Left forelimb (tissue), 1 donor: ENCODE measurements around the gene NT5DC3.

ENCODE experiments used
- DNase-seq: peaks from one replicate; pipeline ENCODE4 v3.0.0-alpha.2; 2018; ENCODE audit warnings: low spot score

NT5DC3 gene

DNA sequence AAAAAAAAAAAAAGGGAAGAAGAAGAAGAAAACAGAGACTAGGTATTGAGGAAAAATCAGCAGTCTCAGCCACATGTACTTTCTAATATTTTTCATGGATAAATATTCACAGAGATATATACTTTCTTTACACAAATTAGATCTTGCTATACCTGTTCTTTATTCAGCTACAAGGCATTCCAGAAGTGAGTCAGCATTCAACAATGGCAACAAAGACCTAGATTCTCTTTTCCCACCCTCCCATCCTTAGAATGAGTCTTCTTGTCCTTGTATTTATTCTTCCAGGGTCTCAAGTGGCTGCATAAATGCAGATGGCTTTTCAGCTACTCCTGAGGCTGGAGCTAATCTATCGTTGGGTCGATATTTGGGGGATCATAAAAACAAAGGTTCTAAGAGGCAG, 93.0 kb downstream of the NT5DC3 start:
- no peak for DNase-seq

DNA sequence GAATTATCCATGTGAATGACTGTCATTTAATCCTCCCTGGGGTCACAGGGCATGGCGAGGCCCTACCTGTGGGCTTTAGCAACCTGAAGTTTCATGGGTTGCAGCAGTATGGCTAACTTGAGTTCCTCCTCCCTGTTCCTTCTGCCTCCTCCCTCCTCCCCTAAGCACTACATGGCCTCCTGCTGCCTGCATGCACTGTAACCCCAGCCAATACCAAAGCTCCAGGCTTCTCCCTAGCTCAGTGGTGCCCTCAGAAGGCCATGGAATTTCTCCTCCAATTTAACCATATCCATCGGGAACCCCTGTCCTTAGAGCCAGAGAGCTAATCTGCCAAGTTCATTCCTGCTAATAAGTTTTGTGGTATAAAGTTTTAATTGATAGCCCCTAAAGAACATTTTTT, 95.1 kb downstream of the NT5DC3 start:
- no peak for DNase-seq

DNA sequence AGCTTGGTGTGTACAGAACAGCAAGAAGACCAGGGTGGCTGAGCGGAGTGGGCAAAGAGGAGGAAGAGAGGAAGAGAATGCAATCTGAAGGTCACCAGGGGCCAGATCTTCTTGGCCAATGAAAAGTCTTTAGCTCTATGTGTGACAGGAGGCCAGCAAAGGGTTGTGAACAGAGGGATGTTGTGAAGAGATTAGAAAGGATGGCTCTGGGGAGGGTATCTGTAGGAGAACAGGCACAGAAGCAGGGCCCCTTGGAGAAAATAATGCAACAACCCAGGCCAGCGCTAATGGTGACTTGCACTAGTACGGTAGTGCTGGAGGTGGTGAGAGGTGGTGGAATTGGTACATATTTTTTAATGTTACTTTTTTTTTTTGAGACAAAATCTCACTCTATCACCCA, 97.2 kb downstream of the NT5DC3 start:
- no peak for DNase-seq

DNA sequence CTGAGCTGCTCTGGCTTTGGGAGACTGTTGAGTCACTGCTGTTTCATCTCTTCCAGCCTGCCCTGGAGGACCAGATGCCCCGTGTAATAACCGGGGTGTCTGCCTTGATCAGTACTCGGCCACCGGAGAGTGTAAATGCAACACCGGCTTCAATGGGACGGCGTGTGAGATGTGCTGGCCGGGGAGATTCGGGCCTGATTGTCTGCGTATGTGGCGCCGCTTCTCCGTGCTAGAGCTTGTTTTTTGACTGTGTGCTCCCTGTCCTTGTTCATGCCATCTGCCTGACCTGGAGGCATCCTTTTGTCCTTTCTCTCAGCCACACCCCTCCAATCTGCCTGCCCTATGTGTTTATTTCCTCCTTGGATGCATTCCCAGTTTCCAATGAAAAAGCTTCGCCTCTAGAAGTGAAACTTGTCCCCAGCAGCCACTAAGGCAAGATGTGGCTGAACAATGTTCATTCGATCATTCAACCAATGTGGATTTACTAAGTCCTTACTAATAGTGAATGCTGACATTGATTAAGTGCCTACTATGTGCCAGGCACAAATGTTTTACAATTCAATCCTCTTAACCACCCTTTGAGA, 98.6 kb downstream of the NT5DC3 start:
- DNase-seq, result no peak

DNA sequence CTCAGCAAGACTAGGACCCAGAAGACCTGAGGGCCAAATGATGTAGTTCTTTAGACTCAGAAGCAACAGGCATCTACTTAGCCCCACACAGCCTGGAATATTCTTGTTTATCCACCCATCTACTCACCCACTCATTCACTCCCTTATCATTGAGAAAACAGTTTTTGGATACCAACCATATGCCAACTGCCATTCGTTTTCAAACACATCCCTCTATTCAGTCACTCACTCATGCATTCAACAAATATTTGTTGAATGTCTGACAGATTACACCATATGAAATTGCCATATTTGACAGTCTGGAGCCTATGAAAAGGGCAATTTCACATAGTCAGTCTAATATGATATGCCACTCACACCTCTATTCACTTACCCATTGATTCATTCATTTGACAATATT, 103.2 kb downstream of the NT5DC3 start:
- no peak for DNase-seq

DNA sequence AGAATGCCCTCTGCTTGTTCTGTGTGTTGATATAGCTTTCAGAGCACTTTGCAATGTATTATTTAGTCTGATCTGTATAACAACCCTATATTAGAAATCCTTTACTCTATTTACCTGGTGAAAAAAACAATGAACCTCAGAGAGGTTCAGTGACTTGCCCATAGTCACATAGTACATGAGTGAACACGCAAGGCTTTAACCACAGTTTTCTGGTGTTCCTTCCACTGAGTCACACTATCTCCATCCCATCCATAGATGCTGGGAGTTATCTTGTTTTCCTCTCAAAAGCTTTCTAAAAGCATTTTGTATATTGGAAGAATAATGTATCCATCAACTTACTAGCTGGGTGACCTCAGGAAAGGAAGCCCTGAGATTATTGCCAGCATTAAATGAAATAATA, 104.5 kb downstream of the NT5DC3 start:
- DNase-seq, result no peak

DNA sequence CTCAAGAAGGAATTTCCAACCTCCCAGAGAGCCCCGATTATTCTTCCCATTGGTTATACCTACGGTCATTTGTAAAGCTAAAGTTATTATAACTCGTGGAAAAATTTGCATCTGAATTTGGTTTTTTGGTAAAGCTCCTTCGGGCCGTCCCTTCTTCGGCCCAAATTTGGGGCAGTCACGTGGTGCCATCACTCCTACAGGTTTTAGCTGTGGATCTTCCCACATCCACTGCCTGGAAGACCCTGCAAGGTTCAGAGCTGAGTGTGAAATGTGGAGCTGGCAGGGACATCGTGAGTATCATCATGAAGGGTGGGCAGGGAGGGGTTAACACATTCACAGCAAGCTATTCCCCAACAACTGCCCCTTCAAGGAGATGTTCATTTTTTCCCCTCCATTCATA, 105.7 kb downstream of the NT5DC3 start:
- DNase-seq, result no peak

DNA sequence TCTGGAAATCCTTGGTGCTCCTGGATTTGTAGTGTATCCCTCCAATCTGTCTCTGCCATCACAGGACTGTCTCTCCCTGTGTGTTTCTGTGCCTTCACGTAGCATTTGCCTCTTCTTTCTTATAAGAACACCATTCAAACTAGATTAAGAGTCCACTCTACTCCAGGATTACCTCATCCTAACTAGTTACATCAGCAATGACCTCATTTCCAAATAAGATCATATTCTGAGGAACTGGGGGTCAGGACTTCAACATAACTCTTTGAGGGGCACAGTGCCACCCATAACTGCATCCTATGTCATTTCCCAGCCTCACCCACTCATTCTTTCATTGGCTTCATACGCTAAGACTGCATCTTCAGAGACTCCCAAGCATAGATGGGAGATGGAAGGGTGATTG, 106.2 kb downstream of the NT5DC3 start:
- DNase-seq, result no peak

DNA sequence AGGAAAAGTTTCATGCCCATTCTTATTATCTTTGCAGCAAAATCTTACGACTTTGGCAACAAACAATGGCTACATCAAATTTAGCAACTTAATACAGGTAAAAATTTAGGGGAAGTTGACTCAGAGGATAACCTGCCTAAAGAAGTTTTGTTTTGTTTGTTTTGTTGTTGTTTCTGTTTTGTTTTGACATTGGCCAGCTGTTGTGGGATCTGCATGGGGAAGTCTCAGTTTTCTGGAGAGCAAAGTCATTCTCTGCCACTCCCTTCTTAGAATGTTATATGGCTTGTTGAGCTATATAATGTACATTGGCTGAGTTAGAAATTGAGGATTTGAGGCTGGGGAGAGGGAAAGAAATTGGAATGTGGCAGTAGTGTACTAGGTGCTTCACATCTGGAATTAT, 109.5 kb downstream of the NT5DC3 start:
- DNase-seq, result no peak

DNA sequence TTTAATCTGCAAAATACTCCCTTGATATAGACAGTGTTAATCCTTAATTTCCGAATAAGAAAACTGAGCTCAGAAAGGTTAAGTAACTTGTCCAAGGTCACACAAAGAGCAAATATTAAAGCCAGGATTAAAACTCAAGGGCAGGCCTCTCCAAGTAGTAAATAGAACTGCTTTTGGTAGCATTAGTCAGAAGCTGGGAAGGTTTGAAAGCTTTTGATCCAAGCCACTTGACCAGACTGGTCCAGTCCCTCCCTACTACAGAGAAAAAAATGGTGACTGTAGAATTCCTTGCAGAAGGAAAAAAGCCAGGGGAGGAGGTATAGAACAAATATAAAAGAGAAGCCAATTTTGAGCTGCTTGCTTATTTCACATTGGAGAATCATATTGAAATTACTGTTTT, 111.5 kb downstream of the NT5DC3 start:
- no peak for DNase-seq

DNA sequence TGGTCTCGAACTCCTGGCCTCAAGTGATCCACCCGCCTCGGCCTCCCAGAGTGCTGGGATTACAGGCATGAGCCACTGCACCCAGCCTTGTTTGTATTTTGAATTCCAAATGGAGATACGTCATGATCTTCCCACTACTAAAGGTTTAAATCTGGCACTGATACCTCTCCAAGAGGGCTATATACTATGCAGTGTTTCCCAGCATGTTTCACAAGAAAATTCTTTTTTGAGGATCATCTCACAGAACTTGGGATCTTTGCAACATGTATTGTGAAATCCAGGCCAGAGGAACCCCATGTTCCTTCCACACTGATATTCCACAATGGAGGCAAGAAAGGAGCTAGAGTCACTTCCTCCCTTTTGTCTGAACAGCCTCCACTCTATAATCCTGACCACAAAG, 112.7 kb downstream of the NT5DC3 start:
- DNase-seq, result no peak

DNA sequence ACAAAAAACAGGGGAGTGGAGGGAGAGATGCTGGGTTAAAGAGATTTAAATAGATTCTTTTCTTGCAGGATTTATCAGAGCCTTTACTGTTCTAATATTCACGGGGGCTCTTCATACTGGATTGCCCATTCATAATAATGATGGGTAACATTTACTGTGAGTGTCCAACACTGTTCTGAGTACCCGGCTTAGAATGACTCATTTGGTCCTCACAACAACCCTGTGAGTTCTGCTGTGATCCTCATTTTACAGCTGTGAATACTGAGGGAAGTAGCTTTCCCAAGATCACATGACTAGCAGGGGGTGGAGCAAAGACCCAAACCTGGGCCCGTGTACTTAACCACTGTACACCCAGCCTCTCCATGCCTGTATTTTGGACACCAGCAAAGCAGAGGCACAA, 113.4 kb downstream of the NT5DC3 start:
- DNase-seq, result no peak

DNA sequence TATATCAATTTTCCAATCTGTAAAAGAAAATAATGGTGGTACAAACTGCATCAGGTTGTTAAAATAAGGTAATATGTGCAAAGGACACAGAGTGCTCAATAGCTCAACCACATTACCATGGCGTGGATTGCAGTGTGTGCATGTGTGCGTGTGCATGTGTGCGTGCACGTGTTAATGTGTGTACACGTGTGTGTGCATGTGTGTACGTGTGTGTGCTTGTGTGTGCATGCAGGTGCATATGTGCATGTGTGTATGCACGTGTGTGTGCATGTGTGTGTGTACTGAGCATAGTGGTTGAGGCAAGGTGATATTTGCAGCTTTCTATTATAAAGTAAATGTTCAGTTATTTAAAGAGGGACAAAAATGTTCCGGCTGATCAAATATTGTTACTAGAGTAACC, 115.6 kb downstream of the NT5DC3 start:
- no peak for DNase-seq
